ENCODE results near the gene SCPEP1. TPM values are rescaled to one million over a fixed set of nuclear protein-coding genes. Genes with fewer than 3 reads are reported as not detected.

Gene SCPEP1
- total and polyA plus RNA-seq, 2 of the 13 experiments (the other 11 are each of a cell fraction or from before 2014, with no cell fraction given), result 24.3 to 27.3 TPM

DNA sequence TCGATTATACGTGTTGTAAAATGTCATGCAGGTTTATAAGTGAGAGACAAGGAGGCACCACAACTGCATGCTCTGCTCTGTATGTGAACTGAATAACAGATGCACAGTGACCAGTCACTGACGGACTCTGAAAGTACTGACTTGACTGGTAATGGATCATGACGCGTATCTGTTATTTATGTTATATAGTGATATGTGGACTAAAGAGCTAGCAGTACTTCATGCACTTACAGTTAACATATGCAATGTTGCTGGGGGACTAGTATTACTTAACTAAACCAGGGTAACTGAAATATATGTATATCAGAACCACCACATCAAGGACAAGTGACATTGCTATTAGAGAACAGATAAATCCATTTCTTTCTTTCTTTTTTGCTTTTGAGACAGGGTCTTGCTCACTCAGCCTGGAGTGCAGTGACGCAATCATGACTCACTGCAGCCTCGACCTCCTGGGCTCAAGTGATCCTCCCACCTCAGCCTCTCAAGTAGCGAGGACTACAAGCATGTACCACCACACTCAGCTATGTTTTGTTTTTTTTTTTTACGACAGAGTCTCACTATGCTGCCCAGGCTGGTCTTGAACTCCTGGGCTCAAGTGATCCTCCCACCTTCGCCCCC lies 34.3 kb upstream of the SCPEP1 start (continued):
- TF ChIP-seq, protein P1, sequence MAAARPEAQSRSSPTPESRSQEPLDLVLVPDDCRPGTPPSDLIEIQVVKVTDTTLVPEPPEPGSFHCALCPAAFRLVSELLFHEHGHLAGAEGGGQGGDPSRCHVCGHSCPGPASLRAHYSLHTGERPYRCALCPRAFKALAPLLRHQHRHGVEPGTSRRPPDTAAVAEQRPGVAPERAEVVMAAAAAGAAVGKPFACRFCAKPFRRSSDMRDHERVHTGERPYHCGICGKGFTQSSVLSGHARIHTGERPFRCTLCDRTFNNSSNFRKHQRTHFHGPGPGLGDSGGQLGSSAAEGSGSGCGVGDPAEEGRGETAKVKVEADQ (CRISPR knock-in tag; IDR thresholded peaks at IDR 0.05; ENCODE audit: borderline replicate concordance), result no peak

DNA sequence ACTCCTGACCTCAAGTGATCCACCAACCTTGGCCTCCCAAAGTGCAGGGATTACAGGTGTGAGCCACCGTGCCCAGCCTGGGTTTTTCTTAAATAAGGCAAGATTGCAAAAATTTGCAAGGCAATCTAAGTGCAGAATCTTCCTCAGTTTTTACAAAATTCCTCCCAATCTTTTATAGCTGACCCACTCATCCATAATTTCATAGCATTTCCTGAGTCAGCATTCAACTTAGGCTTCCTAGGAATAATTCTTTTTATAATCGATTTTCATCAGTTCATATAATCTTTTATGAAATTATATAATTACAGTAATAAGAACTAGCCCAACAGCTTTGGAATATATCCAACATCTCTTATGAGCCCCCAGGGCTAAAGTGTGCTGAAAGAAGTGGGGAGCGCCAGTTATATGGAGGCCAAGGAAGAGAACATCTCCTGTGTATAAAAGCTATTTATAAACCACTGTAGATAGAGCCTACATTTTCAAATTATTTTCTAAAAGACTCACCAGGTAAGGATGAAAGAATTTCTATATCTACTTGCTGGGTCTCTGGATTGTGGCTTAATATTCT lies 31.9 kb upstream of the SCPEP1 start:
- in situ Hi-C loops (cut with HindIII; ENCODE audit: extremely low pct_ligation_motif_present, low pct_unique_long_range_greater_than_20kb), result no loop called here
- FAIRE-seq (no peak), DNase-seq (ENCODE audit: low spot score) (no peak), ATAC-seq (no peak)
- H3K4me3 ChIP-seq (replicated peaks in 1 of 3; ENCODE audit: insufficient read depth in 1 of 3, low read depth in 2 of 3, low read length in 3 of 3), result no peak overlapping the region
- no peaks in the 10 kb centered on the region for H3K4me1 ChIP-seq (ENCODE audit: insufficient read depth, low read length)
- H3K36me3 ChIP-seq (replicated peaks in 1 of 2; ENCODE audit: control insufficient read depth in 1 of 2, insufficient read depth in 2 of 2, low read length in 2 of 2), result peaks cover 20 to 80% of the 10 kb centered on the region in 2 experiments
- H3K9ac ChIP-seq (ENCODE audit: insufficient read depth, low read depth, low read length), result no peak overlapping the region
- intact Hi-C loops (cut with micrococcal nuclease; ENCODE audit: unreplicated experiment), result loop anchor here (10.0 kb wide), 1 partner anchor 51 kb away; no protein-coding TSS in a partner anchor
- CTCF ChIA-PET (ENCODE audit: low intra/inter-chr PET ratio, low total read pairs), result no interaction called here
- H2AFZ ChIP-seq (ENCODE audit: low read length), result no peak overlapping the region
- POLR2A ChIA-PET, result no interaction called here
- H4K20me1 ChIP-seq (ENCODE audit: insufficient read depth, low read length), result no peaks in the 10 kb centered on the region
- WGBS (ENCODE audit: low lambda C conversion rate), result 98% methylated on average over 3 of the region's 3 CpGs
- no peak overlapping the region for H3K4me2 ChIP-seq (ENCODE audit: low read depth, low read length)
- no peaks in the 10 kb centered on the region for H3K27me3 ChIP-seq (ENCODE audit: control insufficient read depth in 1 of 2, insufficient read depth in 2 of 2, low read length in 2 of 2)
- no peak overlapping the region for H3K27ac ChIP-seq (ENCODE audit: extremely low read length, insufficient read depth, low read length)
- TF ChIP-seq MAFF (IDR thresholded peaks at IDR 0.05; ENCODE audit: low read depth, low read length), result peak; percentile 76
- TF ChIP-seq, protein P2, sequence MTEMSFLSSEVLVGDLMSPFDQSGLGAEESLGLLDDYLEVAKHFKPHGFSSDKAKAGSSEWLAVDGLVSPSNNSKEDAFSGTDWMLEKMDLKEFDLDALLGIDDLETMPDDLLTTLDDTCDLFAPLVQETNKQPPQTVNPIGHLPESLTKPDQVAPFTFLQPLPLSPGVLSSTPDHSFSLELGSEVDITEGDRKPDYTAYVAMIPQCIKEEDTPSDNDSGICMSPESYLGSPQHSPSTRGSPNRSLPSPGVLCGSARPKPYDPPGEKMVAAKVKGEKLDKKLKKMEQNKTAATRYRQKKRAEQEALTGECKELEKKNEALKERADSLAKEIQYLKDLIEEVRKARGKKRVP (CRISPR knock-in tag; IDR thresholded peaks at IDR 0.05), result no peak
- peak; percentile 77 to 87 for TF ChIP-seq MAFK (conservative IDR thresholded peaks at IDR 0.05 in 1 of 2, IDR thresholded peaks at IDR 0.05 in 1 of 2; ENCODE audit: low read length in 2 of 2)
- no peaks in the 10 kb centered on the region for H3K9me3 ChIP-seq (ENCODE audit: low read length)
- no TSS peak for BruUV-seq (replicated peaks)
- H3K79me2 ChIP-seq (ENCODE audit: insufficient read depth, low read length), result no peaks in the 10 kb centered on the region
